ENCODE results near the gene NKX2-1.

Gene NKX2-1

DNA sequence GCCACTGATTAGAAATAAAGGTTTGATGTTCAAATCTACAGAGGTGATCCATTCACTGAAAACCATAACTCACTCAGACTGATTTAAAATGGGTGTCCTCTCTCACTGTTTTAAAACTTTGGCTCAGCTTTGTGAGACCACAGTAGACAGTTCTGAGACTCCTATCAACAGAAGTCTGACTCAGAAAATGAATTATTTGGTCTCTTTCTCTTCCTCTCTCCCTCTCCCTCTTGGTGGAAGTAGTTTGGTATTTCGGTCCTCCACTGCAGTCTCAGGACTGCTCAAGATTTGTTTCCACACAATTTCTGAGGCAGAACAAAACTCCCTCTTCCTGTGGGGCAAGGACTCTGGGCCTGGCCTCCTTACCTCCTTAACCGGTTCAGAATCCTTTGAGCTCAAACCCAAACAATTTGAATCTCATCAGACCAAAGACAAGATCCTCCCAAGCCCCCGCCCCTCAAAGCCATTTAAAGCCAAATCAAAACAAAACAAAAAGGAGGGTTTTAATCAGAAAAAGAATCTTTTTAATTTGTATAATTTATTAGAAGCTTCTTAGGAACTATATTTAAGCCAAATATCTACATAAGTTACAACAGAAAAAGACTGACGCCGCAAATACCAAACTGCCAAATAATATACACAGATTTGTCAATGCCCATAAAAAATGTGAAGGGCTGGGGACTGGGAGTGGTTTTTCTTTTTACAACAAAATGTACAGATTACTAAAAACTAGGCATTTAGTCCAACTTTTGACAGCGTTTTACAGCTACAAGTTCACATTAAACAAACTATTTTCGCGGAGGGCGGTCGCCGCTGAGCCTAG lies 3.9 kb downstream of the NKX2-1 start:
- no peaks in the 10 kb centered on the region for H3K36me3 ChIP-seq (ENCODE audit: low read length)
- H3K27me3 ChIP-seq (ENCODE audit: low read length), result no peaks in the 10 kb centered on the region
- no peak overlapping the region for H3K4me2 ChIP-seq (ENCODE audit: low read depth, low read length, poor library complexity, severe bottlenecking)
- no peak overlapping the region for H2AFZ ChIP-seq (ENCODE audit: low read depth, low read length, severe bottlenecking)
- no peak overlapping the region for H3K9ac ChIP-seq (ENCODE audit: low read length)
- no peaks in the 10 kb centered on the region for H4K20me1 ChIP-seq (ENCODE audit: low read depth, low read length)
- H3K79me2 ChIP-seq (ENCODE audit: insufficient read depth, low read length), result no peaks in the 10 kb centered on the region
- H3K9me3 ChIP-seq (ENCODE audit: insufficient read depth, low read length), result no peaks in the 10 kb centered on the region
- TF ChIP-seq EZH2phosphoT487 (conservative IDR thresholded peaks at IDR 0.05; ENCODE audit: low read length), result no peak
- TF ChIP-seq, protein P1, sequence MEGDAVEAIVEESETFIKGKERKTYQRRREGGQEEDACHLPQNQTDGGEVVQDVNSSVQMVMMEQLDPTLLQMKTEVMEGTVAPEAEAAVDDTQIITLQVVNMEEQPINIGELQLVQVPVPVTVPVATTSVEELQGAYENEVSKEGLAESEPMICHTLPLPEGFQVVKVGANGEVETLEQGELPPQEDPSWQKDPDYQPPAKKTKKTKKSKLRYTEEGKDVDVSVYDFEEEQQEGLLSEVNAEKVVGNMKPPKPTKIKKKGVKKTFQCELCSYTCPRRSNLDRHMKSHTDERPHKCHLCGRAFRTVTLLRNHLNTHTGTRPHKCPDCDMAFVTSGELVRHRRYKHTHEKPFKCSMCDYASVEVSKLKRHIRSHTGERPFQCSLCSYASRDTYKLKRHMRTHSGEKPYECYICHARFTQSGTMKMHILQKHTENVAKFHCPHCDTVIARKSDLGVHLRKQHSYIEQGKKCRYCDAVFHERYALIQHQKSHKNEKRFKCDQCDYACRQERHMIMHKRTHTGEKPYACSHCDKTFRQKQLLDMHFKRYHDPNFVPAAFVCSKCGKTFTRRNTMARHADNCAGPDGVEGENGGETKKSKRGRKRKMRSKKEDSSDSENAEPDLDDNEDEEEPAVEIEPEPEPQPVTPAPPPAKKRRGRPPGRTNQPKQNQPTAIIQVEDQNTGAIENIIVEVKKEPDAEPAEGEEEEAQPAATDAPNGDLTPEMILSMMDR (IDR thresholded peaks at IDR 0.05; ENCODE audit: insufficient read depth, low read length, poor library complexity, severe bottlenecking), result no peak
- H3K9me2 ChIP-seq (replicated peaks; ENCODE audit: insufficient read depth, low read length), result no peaks in the 10 kb centered on the region
- no peaks in the 10 kb centered on the region for H3F3A ChIP-seq (ENCODE audit: insufficient read depth)
- no peak overlapping the region for H3K4me3 ChIP-seq (ENCODE audit: insufficient read depth, low read length, poor library complexity, severe bottlenecking)
- no peak overlapping the region for H3K27ac ChIP-seq (ENCODE audit: low read depth, low read length)

DNA sequence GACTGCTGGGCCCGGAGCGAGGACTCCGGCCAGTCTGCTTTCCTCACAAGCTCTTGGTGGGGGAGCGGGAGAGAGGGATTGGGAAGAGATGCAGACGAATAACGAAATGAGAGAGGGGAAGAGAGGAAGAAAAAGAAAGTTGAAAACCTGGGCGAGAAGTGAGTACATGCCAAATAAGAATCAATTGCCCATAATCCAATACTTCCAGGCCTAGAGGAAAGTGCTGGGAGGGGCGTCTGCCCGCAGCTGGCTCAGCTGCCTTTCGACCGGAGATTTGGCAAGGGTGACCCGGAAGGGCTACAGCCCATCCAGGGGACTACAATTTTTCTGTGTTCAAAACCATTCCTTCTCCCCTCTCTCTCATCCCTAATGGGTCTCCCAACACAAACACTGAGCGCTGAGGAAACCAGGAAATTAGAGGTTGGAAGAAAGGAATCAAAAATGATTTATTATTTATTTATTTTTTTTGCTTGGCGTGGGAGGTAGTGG lies 4.9 kb downstream of the NKX2-1 start:
- TF ChIP-seq, protein P1 (IDR thresholded peaks at IDR 0.05; ENCODE audit: insufficient read depth, low read length, poor library complexity, severe bottlenecking), result no peak
- TF ChIP-seq EZH2phosphoT487 (conservative IDR thresholded peaks at IDR 0.05; ENCODE audit: low read length), result no peak
- no peak overlapping the region for H3K4me3 ChIP-seq (ENCODE audit: insufficient read depth, low read length, poor library complexity, severe bottlenecking)
- H3K9me3 ChIP-seq (ENCODE audit: insufficient read depth, low read length), result no peaks in the 10 kb centered on the region
- H3K36me3 ChIP-seq (ENCODE audit: low read length), result no peaks in the 10 kb centered on the region
- no peak overlapping the region for H3K9ac ChIP-seq (ENCODE audit: low read length)
- H3K27me3 ChIP-seq (ENCODE audit: low read length), result no peaks in the 10 kb centered on the region
- no peak overlapping the region for H3K27ac ChIP-seq (ENCODE audit: low read depth, low read length)
- no peaks in the 10 kb centered on the region for H3K79me2 ChIP-seq (ENCODE audit: insufficient read depth, low read length)
- no peak overlapping the region for H2AFZ ChIP-seq (ENCODE audit: low read depth, low read length, severe bottlenecking)
- no peaks in the 10 kb centered on the region for H4K20me1 ChIP-seq (ENCODE audit: low read depth, low read length)
- H3K9me2 ChIP-seq (replicated peaks; ENCODE audit: insufficient read depth, low read length), result no peaks in the 10 kb centered on the region
- H3K4me2 ChIP-seq (ENCODE audit: low read depth, low read length, poor library complexity, severe bottlenecking), result no peak overlapping the region
- no peaks in the 10 kb centered on the region for H3F3A ChIP-seq (ENCODE audit: insufficient read depth)

DNA sequence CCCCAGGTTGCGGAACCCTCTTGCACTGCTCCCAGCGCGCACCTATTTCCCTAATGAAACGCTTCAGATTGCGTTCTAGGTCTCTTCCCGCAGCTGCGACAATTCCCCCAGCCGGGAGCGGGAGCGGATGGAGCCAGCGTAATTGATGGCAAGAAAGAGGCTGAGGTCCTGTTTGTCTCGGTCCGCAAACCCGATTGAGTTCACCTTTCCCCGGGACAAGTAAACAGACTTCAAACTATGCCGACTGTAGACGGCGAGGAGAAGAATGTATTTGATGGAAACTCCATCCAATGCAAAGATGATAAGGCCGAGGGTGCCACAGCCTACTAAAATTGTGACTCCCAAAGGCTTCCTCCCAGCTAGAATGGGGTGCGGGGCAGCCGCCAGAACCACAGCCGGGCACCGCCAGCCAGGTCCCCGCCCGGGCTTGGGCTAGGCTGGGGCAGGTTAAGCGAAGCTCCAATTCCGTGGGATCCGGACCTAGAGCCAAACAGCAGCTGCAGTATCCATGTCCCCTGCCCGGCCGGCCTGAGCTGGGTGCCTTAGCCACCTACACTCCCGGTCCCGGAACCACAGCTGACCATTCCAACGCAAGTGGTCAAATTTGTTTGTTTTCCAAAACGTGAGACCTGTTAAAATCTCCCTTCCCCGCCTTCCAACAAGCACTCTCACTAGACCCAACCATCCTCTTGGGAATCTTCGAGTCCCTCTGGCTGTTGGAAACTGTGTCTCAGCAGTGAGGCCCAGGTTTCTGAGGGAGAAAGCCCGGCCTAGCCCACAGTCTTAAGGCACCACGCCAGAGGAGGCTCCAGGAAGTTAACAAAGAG lies 5.5 kb downstream of the NKX2-1 start:
- Histone ChIP-seq H3K79me2 (ENCODE audit: insufficient read depth, low read length) (no peaks in the 10 kb centered on the region), H3K9me3 (ENCODE audit: insufficient read depth, low read length) (no peaks in the 10 kb centered on the region), H4K20me1 (ENCODE audit: low read depth, low read length) (no peaks in the 10 kb centered on the region), H3K36me3 (ENCODE audit: low read length) (no peaks in the 10 kb centered on the region), H3K9me2 (replicated peaks; ENCODE audit: insufficient read depth, low read length) (no peaks in the 10 kb centered on the region), H3K27me3 (ENCODE audit: low read length) (no peaks in the 10 kb centered on the region), H3K4me3 (ENCODE audit: insufficient read depth, low read length, poor library complexity, severe bottlenecking) (no peak overlapping the region), H3K4me2 (ENCODE audit: low read depth, low read length, poor library complexity, severe bottlenecking) (no peak overlapping the region), H3K27ac (ENCODE audit: low read depth, low read length) (no peak overlapping the region), H3K9ac (ENCODE audit: low read length) (no peak overlapping the region), H3F3A (ENCODE audit: insufficient read depth) (no peaks in the 10 kb centered on the region), H2AFZ (ENCODE audit: low read depth, low read length, severe bottlenecking) (no peak overlapping the region)
- TF ChIP-seq, protein P1 (IDR thresholded peaks at IDR 0.05; ENCODE audit: insufficient read depth, low read length, poor library complexity, severe bottlenecking), result no peak
- no peak for TF ChIP-seq EZH2phosphoT487 (conservative IDR thresholded peaks at IDR 0.05; ENCODE audit: low read length)
